Caco-2 (cell line): Measurements from ENCODE around the gene ADAMTS3. TPM values are rescaled to one million over a fixed set of nuclear protein-coding genes. Genes with fewer than 3 reads are reported as not detected.

ENCODE experiments used
- BruUV-seq: library from RNA; stranded (reverse); fragments of 400-500 nt; replicated peaks from 2 replicates; lab custom pipeline; 2021; lab: Mats Ljungman, UMichigan
- CTCF ChIA-PET: fragments of 300-600 bp; sonication (Branson Sonifier 250); formaldehyde crosslinking; loops from one replicate; lab custom pipeline; 2022; ENCODE audit warnings: antibody characterized with exemption; lab: Charles Lee
- POLR2A ChIA-PET: fragments of 300-600 bp; sonication (Branson Sonifier 250); formaldehyde crosslinking; loops from one replicate; lab custom pipeline; 2022; ENCODE audit warnings: antibody characterized with exemption; lab: Charles Lee
- DNase-seq, 2 experiments: peaks; one replicate each; pipeline versions ENCODE4 v3.0.0 to v3.0.0-alpha.2; 2020 to 2022
- H3K27me3 ChIP-seq: replicated peaks from 2 replicates; pipeline ENCODE4 v1.6.0; 2011; ENCODE audit warnings: low read length; ENCODE audit not compliant: control insufficient read depth, insufficient read depth
- H3K36me3 ChIP-seq: 2 replicates; pipeline ENCODE4 v1.5.1; 2011; ENCODE audit warnings: low read length; ENCODE audit not compliant: control insufficient read depth, insufficient read depth
- H3K4me1 ChIP-seq: fragments of 250-450 bp; sonication (Bioruptor Pico); 2 replicates; pipeline ENCODE4 v1.5.1; 2020; ENCODE audit warnings: mild to moderate bottlenecking
- H3K4me3 ChIP-seq: 2 replicates; pipeline ENCODE4 v1.5.1; 2011; ENCODE audit warnings: low read depth, mild to moderate bottlenecking, control low read depth, low read length
- H3K9me3 ChIP-seq: fragments of 250-450 bp; sonication (Bioruptor Pico); 2 replicates; pipeline ENCODE4 v1.5.1; 2020; ENCODE audit warnings: mild to moderate bottlenecking, moderate library complexity
- H3K27ac Mint-ChIP-seq: one replicate; pipeline ENCODE4 v1.8.0; 2022; ENCODE audit warnings: mixed read lengths; ENCODE audit not compliant: unreplicated experiment
- H3K27me3 Mint-ChIP-seq: one replicate; pipeline ENCODE4 v1.8.0; 2022; ENCODE audit warnings: mixed read lengths; ENCODE audit not compliant: insufficient read depth, unreplicated experiment
- H3K36me3 Mint-ChIP-seq: one replicate; pipeline ENCODE4 v1.8.0; 2022; ENCODE audit warnings: mild to moderate bottlenecking, mixed read lengths; ENCODE audit not compliant: insufficient read depth, unreplicated experiment
- H3K4me1 Mint-ChIP-seq: one replicate; pipeline ENCODE4 v1.8.0; 2022; ENCODE audit warnings: low read depth, mixed read lengths; ENCODE audit not compliant: unreplicated experiment
- H3K4me3 Mint-ChIP-seq: one replicate; pipeline ENCODE4 v1.8.0; 2022; ENCODE audit warnings: mild to moderate bottlenecking, moderate library complexity, mixed read lengths; ENCODE audit not compliant: unreplicated experiment
- H3K9me3 Mint-ChIP-seq: one replicate; pipeline ENCODE4 v1.8.0; 2022; ENCODE audit warnings: mixed read lengths; ENCODE audit not compliant: unreplicated experiment
- CTCF ChIP-seq, 2 experiments: fragments of 200-600 bp in 1 of 2; IDR thresholded peaks; 1 replicate in 1 of 2; 2 replicates in 1 of 2; pipeline versions ENCODE4 v1.5.1 to v1.8.0; 2011 to 2022; ENCODE audit warnings: antibody characterized with exemption in 1 of 2, control low read depth in 1 of 2, inconsistent platforms in 1 of 2, low read depth in 1 of 2, low read length in 1 of 2, mild to moderate bottlenecking in 1 of 2, moderate library complexity in 1 of 2; ENCODE audit not compliant: insufficient read depth in 1 of 2, severe bottlenecking in 1 of 2, unreplicated experiment in 1 of 2
- intact Hi-C: fragments of 100-400 bp; cut with micrococcal nuclease; formaldehyde crosslinking; loops from one replicate; pipeline ENCODE4 v1.10.0; 2022; ENCODE audit not compliant: unreplicated experiment
- total RNA-seq: library from RNA; stranded (reverse); gene quantifications from 2 replicates; pipeline ENCODE4 v1.2.3, GENCODE V29; 2022

The ADAMTS3 gene
- total RNA-seq, 1 experiment from 2014 or later = not detected

GRCh38 chr4:72243641-72244040 is 325.4 kb downstream of the ADAMTS3 start:
- intact Hi-C loops = no loop called here

GRCh38 chr4:72239487-72240116 is 329.4 kb downstream of the ADAMTS3 start:
- intact Hi-C loops = no loop called here
- Mint-ChIP-seq H3K4me1 (peaks cover 7% of the 10 kb centered on the region), H3K27me3 (no peaks in the 10 kb centered on the region), H3K36me3 (no peaks in the 10 kb centered on the region), H3K27ac (no peak overlapping the region), H3K4me3 (no peak overlapping the region), H3K9me3 (no peaks in the 10 kb centered on the region)
- no peaks in the 10 kb centered on the region for H3K27me3 ChIP-seq
- POLR2A ChIA-PET = no interaction called here
- DNase-seq = no peak
- no peak overlapping the region for H3K4me3 ChIP-seq
- BruUV-seq = no TSS peak
- H3K36me3 ChIP-seq = no peaks in the 10 kb centered on the region
- no peaks in the 10 kb centered on the region for H3K4me1 ChIP-seq
- CTCF ChIA-PET = no interaction called here
- H3K9me3 ChIP-seq = no peaks in the 10 kb centered on the region
- TF ChIP-seq CTCF (IDR thresholded peaks at IDR 0.05; ENCODE audit: insufficient read depth in 1 of 2, low read depth in 1 of 2, low read length in 1 of 2, severe bottlenecking in 1 of 2, unreplicated experiment in 1 of 2) = no peak

More at GRCh38 chr4:72243641-72244040, 325.4 kb downstream of the ADAMTS3 start:
- Histone ChIP-seq H3K4me1 (no peaks in the 10 kb centered on the region), H3K36me3 (no peaks in the 10 kb centered on the region), H3K4me3 (no peak overlapping the region), H3K27me3 (no peaks in the 10 kb centered on the region), H3K9me3 (no peaks in the 10 kb centered on the region)
- no peak for TF ChIP-seq CTCF (IDR thresholded peaks at IDR 0.05; ENCODE audit: insufficient read depth in 1 of 2, low read depth in 1 of 2, low read length in 1 of 2, severe bottlenecking in 1 of 2, unreplicated experiment in 1 of 2)
- POLR2A ChIA-PET = no interaction called here
- CTCF ChIA-PET = interaction anchor here (0.6 to 1.0 kb wide), 2 partner anchors 19 to 471 kb away, joined by 5 read pairs; no protein-coding TSS in a partner anchor
- H3K4me3 Mint-ChIP-seq = no peak overlapping the region
- no peak for DNase-seq
- no peaks in the 10 kb centered on the region for H3K36me3 Mint-ChIP-seq
- H3K4me1 Mint-ChIP-seq = peaks cover 7% of the 10 kb centered on the region
- BruUV-seq = no TSS peak
- H3K9me3 Mint-ChIP-seq = no peaks in the 10 kb centered on the region
- H3K27ac Mint-ChIP-seq = no peak overlapping the region
- no peaks in the 10 kb centered on the region for H3K27me3 Mint-ChIP-seq
